GM21576 (cell line): ENCODE measurements around the gene SH2D5.

ENCODE experiments used
- ATAC-seq: cut with Tn5 transposase; IDR thresholded peaks from one replicate; pipeline ENCODE4 v1.9.1; 2021; ENCODE audit warnings: mild to moderate bottlenecking, moderate library complexity; ENCODE audit not compliant: unreplicated experiment

SH2D5 gene

GRCh38 chr1:20715406-20715805 lies 17.1 kb downstream of the SH2D5 start:
- no peak for ATAC-seq

- no peak for ATAC-seq
These were observed 19.1 kb downstream of the SH2D5 start for GRCh38 chr1:20713440-20713839.

DNA sequence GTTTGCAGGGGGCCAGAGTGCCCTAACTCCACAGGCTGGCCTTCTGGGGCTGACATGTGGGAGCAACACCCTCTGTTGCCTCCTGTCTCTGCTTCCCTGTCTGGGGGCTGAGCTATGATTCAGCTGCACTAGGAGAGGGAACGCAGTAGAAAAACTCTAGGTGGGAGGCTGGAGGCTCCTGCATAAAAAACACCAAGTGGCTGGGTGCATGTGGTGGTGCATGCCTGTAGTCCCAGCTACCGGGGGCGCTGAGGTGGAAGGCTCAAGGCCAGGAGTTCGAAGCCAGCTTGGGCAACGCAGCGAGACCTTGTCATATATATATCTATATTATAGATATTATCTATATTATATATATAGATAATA lies 20.3 kb downstream of the SH2D5 start:
- ATAC-seq = no peak

GRCh38 chr1:20711285-20712214 lies 21.0 kb downstream of the SH2D5 start:
- no peak for ATAC-seq

GRCh38 chr1:20710469-20711284 lies 21.8 kb downstream of the SH2D5 start:
- no peak for ATAC-seq

GRCh38 chr1:20709868-20710267 lies 22.6 kb downstream of the SH2D5 start:
- ATAC-seq = no peak

DNA sequence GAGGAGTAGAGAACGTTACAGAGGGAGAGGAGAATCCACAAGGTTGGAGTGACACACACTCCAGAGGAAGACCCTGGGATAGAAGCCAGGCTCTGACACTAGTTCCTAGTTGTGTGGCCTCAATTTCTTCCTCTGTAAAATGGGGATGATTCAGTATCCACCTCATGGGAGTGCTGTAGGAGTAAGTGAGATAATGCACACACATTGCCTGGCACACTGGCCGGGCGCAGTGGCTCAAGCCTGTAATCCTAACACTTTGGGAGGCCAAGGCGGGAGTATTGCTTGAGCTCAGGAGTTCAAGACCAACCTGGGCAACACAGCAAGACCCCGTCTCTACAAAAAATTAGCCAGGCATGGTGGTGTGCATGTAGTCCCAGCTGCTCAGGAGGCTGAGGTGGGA lies 23.6 kb downstream of the SH2D5 start:
- ATAC-seq = no peak

- no peak for ATAC-seq
These were observed 24.4 kb downstream of the SH2D5 start for GRCh38 chr1:20708057-20708456.

DNA sequence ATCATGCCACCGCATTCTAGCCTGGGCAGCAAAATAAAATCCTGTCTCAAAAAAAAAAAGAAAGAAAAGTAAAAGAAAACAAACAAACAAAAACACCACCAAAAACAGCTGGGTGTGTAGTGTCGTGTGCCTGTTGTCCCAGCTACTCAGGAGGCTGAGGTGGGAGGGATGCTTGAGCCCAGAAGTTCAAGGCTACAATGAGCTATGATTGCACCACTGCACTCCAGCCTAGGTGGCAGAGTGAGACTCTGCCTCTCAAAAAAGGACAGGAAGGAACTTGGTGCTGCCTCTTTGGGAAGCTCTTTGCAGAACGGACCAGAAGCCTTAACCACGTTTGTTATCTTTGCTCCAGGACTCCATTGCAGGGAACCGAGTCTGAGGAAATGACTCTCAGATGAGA lies 25.7 kb downstream of the SH2D5 start:
- ATAC-seq = no peak

- no peak for ATAC-seq
These were observed 27.2 kb downstream of the SH2D5 start for GRCh38 chr1:20705203-20705755.

- ATAC-seq = no peak
These were observed 27.9 kb downstream of the SH2D5 start for GRCh38 chr1:20704390-20705202.

- no peak for ATAC-seq
These were observed 29.3 kb downstream of the SH2D5 start for GRCh38 chr1:20703124-20703756.

- no peak for ATAC-seq
These were observed 30.1 kb downstream of the SH2D5 start for GRCh38 chr1:20702416-20702815.

- no peak for ATAC-seq
These were observed 30.7 kb downstream of the SH2D5 start for GRCh38 chr1:20701847-20702246.

DNA sequence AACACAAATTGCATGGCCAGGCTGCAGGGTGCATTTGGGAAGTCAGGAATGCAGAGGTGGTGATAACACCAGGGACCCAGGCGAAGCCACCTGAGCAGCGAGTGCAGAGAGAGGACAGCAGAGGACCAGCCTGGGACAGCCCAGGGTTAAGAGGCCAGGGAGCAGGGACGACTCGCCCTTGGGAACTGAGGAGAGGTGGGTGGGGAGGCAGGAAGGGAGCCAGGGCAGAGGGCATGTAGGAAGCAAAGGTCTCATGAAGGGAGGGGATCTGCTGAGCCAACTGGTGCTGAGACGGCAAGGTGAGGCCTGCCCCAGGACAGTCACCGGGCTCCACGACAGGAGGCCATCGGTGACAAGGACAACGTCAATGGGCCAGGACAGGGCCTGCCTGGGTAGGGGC lies 31.1 kb downstream of the SH2D5 start:
- no peak for ATAC-seq

DNA sequence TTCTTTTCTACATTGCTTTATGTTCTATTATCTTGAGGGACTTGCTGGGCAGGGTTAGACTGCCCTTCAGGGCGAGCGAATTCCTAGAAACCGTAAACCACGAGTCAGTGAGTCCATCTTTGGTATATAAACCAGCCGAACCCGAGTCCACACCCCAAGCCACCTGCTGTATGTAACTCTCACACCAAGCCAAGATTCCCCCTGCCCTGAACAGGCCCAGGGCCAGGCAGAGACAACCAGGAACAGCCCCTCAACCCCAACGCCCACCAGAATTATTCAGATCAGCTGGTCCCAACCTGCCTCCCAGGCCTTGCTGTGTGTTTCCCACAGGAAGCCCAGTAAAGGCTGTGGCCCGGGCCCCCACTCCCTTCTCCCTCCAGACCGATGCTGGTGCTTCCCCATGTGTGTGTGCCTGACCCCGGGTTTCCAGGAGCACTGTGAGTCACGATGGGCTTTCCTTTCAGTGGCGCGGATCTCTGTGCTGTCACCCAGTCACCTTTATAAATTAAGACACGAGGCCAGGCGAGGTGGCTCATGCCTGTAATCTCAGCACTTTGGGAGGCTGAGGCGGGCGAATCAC lies 31.8 kb downstream of the SH2D5 start:
- ATAC-seq = no peak

- ATAC-seq = no peak
These were observed 32.9 kb downstream of the SH2D5 start for GRCh38 chr1:20699558-20699957.

- no peak for ATAC-seq
These were observed 34.1 kb downstream of the SH2D5 start for GRCh38 chr1:20698195-20698910.

DNA sequence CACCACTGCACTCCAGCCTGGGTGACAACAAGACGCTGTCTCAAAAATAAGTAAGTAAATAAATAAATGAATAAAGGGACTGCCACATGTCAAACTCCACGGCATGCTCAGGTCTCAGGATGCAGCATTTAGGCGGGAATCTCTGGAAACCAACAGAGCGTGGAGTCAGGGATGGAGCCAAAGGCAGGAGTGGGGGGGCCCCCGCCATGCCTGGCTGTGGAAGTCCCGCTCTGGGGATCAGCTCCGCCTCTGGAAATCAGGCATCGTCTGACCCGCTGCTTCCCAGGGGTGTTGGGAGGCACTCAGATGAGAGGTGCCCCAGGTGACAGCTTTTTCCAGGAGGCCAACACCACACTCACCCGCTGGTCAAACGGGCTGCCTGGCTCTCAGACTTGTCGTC lies 34.9 kb downstream of the SH2D5 start:
- no peak for ATAC-seq
